SK-N-SH treated with all-trans-retinoic acid at 6 μM for 48 hours (cell line): ENCODE measurements around the gene DBF4B.

Source experiments
- ATAC-seq: fragments of 200-7000 bp; cut with Tn5 transposase; 3 replicates; pipeline ENCODE4 v1.9.1; 2020; ENCODE audit warnings: mild to moderate bottlenecking, moderate library complexity
- BACH2 ChIP-seq: fragments of 250-450 bp; sonication (Bioruptor Pico); IDR thresholded peaks from 2 replicates; pipeline ENCODE4 v1.9.0; 2021; ENCODE audit warnings: mild to moderate bottlenecking, borderline replicate concordance
- CSDC2 ChIP-seq: fragments of 250-450 bp; sonication (Bioruptor Pico); IDR thresholded peaks from 2 replicates; pipeline ENCODE4 v1.5.0; 2020; ENCODE audit warnings: mild to moderate bottlenecking, moderate library complexity
- ESRRG ChIP-seq: fragments of 250-450 bp; sonication (Bioruptor Pico); IDR thresholded peaks from 2 replicates; pipeline ENCODE4 v1.6.1; 2021; ENCODE audit warnings: mild to moderate bottlenecking
- GLIS3 ChIP-seq: fragments of 250-450 bp; sonication (Bioruptor Pico); IDR thresholded peaks from 2 replicates; pipeline ENCODE4 v1.5.0; 2020; ENCODE audit warnings: mild to moderate bottlenecking, moderate library complexity
- ISL1 ChIP-seq: fragments of 250-450 bp; sonication (Bioruptor Pico); IDR thresholded peaks from 2 replicates; pipeline ENCODE4 v2.1.2; 2022; ENCODE audit warnings: mild to moderate bottlenecking, moderate library complexity
- PATZ1 ChIP-seq: fragments of 250-450 bp; sonication (Bioruptor Pico); IDR thresholded peaks from 2 replicates; pipeline ENCODE4 v1.8.0; 2020; ENCODE audit warnings: mild to moderate bottlenecking, moderate library complexity, borderline replicate concordance
- PPARA ChIP-seq: fragments of 250-450 bp; sonication (Bioruptor Pico); IDR thresholded peaks from 2 replicates; pipeline ENCODE4 v1.5.0; 2020; ENCODE audit warnings: mild to moderate bottlenecking, borderline replicate concordance
- RARB ChIP-seq: fragments of 250-450 bp; sonication (Bioruptor Pico); IDR thresholded peaks from 2 replicates; pipeline ENCODE4 v1.8.0; 2021; ENCODE audit warnings: mild to moderate bottlenecking, moderate library complexity
- SNAI2 ChIP-seq: fragments of 250-450 bp; sonication (Bioruptor Pico); IDR thresholded peaks from 2 replicates; pipeline ENCODE4 v1.5.0; 2020; ENCODE audit warnings: mild to moderate bottlenecking, moderate library complexity
- TCF4 ChIP-seq: fragments of 250-450 bp; sonication (Bioruptor Pico); IDR thresholded peaks from 2 replicates; pipeline ENCODE4 v1.8.0; 2021; ENCODE audit warnings: mild to moderate bottlenecking, moderate library complexity, borderline replicate concordance
- TOX ChIP-seq: fragments of 250-450 bp; sonication (Bioruptor Pico); IDR thresholded peaks from 2 replicates; pipeline ENCODE4 v1.8.0; 2021; ENCODE audit warnings: mild to moderate bottlenecking, moderate library complexity, borderline replicate concordance
- ZC3H10 ChIP-seq: fragments of 250-450 bp; sonication (Bioruptor Pico); IDR thresholded peaks from 2 replicates; pipeline ENCODE4 v1.5.1; 2021; ENCODE audit warnings: mild to moderate bottlenecking, moderate library complexity
- ZFP30 ChIP-seq: fragments of 450-650 bp; formaldehyde crosslinking; IDR thresholded peaks from 2 replicates; pipeline ENCODE4 v1.5.0; 2022; ENCODE audit warnings: mild to moderate bottlenecking, moderate library complexity
- ZNF565 ChIP-seq: fragments of 450-650 bp; formaldehyde crosslinking; conservative IDR thresholded peaks from 2 replicates; pipeline ENCODE4 v1.5.0; 2020; ENCODE audit warnings: low read depth, mild to moderate bottlenecking, moderate library complexity
- ZNF70 ChIP-seq: fragments of 450-650 bp; formaldehyde crosslinking; IDR thresholded peaks from 2 replicates; pipeline ENCODE4 v1.5.0; 2020; ENCODE audit warnings: mild to moderate bottlenecking, moderate library complexity
- ZNF8 ChIP-seq: fragments of 450-650 bp; formaldehyde crosslinking; IDR thresholded peaks from 2 replicates; pipeline ENCODE4 v1.5.0; 2020; ENCODE audit warnings: mild to moderate bottlenecking, moderate library complexity
- TF ChIP-seq, protein P1 (sequence below): fragments of 250-450 bp; sonication (Bioruptor Pico); IDR thresholded peaks from 2 replicates; pipeline ENCODE4 v1.8.0; 2021; ENCODE audit warnings: low read depth, mild to moderate bottlenecking, moderate library complexity, borderline replicate concordance
- TF ChIP-seq, protein P2 (sequence below): fragments of 250-450 bp; sonication (Bioruptor Pico); IDR thresholded peaks from 2 replicates; pipeline ENCODE4 v1.5.1; 2021; ENCODE audit warnings: mild to moderate bottlenecking, moderate library complexity
- TF ChIP-seq, protein P3 (sequence below): fragments of 250-450 bp; sonication (Bioruptor Pico); IDR thresholded peaks from 2 replicates; pipeline ENCODE4 v1.5.0; 2020; ENCODE audit warnings: mild to moderate bottlenecking, moderate library complexity

DBF4B gene

GRCh38 chr17:44769230-44769629, 60.8 kb downstream of the DBF4B start:
- no peak for ATAC-seq
- TF ChIP-seq ZC3H10 (CRISPR knock-in tag), result no peak
- no peak for TF ChIP-seq TOX (CRISPR knock-in tag)
- TF ChIP-seq, protein P1, sequence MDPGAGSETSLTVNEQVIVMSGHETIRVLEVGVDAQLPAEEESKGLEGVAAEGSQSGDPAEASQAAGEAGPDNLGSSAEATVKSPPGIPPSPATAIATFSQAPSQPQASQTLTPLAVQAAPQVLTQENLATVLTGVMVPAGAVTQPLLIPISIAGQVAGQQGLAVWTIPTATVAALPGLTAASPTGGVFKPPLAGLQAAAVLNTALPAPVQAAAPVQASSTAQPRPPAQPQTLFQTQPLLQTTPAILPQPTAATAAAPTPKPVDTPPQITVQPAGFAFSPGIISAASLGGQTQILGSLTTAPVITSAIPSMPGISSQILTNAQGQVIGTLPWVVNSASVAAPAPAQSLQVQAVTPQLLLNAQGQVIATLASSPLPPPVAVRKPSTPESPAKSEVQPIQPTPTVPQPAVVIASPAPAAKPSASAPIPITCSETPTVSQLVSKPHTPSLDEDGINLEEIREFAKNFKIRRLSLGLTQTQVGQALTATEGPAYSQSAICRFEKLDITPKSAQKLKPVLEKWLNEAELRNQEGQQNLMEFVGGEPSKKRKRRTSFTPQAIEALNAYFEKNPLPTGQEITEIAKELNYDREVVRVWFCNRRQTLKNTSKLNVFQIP (CRISPR knock-in tag), result no peak
- no peak for TF ChIP-seq ZFP30 (CRISPR knock-in tag)
- no peak for TF ChIP-seq GLIS3 (CRISPR knock-in tag)
- TF ChIP-seq, protein P2, sequence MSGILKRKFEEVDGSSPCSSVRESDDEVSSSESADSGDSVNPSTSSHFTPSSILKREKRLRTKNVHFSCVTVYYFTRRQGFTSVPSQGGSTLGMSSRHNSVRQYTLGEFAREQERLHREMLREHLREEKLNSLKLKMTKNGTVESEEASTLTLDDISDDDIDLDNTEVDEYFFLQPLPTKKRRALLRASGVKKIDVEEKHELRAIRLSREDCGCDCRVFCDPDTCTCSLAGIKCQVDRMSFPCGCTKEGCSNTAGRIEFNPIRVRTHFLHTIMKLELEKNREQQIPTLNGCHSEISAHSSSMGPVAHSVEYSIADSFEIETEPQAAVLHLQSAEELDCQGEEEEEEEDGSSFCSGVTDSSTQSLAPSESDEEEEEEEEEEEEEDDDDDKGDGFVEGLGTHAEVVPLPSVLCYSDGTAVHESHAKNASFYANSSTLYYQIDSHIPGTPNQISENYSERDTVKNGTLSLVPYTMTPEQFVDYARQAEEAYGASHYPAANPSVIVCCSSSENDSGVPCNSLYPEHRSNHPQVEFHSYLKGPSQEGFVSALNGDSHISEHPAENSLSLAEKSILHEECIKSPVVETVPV (CRISPR knock-in tag), result no peak
- TF ChIP-seq ZNF70 (CRISPR knock-in tag), result no peak

DNA sequence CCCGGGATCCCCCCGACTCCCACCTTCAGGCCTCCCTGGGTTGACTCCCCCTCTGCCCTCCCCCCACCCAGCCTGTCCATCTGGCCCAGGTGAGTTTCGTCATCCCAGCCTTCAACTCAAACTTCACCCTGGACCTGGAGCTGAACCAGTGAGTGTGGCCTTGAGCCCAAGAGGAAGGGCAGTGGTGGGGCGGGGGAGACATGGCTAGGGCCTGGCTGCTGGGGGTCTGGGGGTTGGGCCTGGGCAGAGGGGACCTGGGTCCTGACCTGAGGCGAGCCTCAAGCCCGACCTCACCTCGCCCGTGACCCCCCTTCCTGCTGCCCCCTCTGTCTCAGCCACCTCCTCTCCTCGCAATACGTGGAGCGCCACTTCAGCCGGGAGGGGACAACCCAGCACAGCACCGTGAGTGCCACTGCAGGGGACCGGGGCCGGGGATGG, 61.2 kb downstream of the DBF4B start:
- ATAC-seq, result no peak

GRCh38 chr17:44770166-44770925, 61.9 kb downstream of the DBF4B start:
- ATAC-seq, result no peak

More for the DNA sequence above, 61.2 kb downstream of the DBF4B start:
- TF ChIP-seq PATZ1 (no peak), ZFP30 (CRISPR knock-in tag) (no peak), ZNF8 (CRISPR knock-in tag) (no peak), GLIS3 (CRISPR knock-in tag) (no peak)

More at GRCh38 chr17:44770166-44770925, 61.9 kb downstream of the DBF4B start:
- TF ChIP-seq GLIS3 (CRISPR knock-in tag) (no peak), ZFP30 (CRISPR knock-in tag) (no peak), CSDC2 (CRISPR knock-in tag) (no peak), ISL1 (CRISPR knock-in tag) (no peak), ZNF565 (CRISPR knock-in tag) (no peak), PATZ1 (no peak), BACH2 (no peak), ZC3H10 (CRISPR knock-in tag) (no peak), TCF4 (CRISPR knock-in tag) (no peak), ESRRG (CRISPR knock-in tag) (no peak), SNAI2 (CRISPR knock-in tag) (no peak), PPARA (CRISPR knock-in tag) (no peak), TOX (CRISPR knock-in tag) (no peak), ZNF70 (CRISPR knock-in tag) (no peak), RARB (no peak)
- TF ChIP-seq, protein P2 (CRISPR knock-in tag), result no peak
- TF ChIP-seq, protein P1 (CRISPR knock-in tag), result no peak
- TF ChIP-seq, protein P3, sequence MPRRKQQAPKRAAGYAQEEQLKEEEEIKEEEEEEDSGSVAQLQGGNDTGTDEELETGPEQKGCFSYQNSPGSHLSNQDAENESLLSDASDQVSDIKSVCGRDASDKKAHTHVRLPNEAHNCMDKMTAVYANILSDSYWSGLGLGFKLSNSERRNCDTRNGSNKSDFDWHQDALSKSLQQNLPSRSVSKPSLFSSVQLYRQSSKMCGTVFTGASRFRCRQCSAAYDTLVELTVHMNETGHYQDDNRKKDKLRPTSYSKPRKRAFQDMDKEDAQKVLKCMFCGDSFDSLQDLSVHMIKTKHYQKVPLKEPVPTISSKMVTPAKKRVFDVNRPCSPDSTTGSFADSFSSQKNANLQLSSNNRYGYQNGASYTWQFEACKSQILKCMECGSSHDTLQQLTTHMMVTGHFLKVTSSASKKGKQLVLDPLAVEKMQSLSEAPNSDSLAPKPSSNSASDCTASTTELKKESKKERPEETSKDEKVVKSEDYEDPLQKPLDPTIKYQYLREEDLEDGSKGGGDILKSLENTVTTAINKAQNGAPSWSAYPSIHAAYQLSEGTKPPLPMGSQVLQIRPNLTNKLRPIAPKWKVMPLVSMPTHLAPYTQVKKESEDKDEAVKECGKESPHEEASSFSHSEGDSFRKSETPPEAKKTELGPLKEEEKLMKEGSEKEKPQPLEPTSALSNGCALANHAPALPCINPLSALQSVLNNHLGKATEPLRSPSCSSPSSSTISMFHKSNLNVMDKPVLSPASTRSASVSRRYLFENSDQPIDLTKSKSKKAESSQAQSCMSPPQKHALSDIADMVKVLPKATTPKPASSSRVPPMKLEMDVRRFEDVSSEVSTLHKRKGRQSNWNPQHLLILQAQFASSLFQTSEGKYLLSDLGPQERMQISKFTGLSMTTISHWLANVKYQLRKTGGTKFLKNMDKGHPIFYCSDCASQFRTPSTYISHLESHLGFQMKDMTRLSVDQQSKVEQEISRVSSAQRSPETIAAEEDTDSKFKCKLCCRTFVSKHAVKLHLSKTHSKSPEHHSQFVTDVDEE (CRISPR knock-in tag), result no peak
